Right atrium auricular region (tissue), 2 donors: Measurements from ENCODE around the gene NKX6-1. TPM values are rescaled to one million over a fixed set of nuclear protein-coding genes. Genes with fewer than 3 reads are reported as not detected.

ENCODE experiments used
- DNase-seq: peaks from one replicate; pipeline ENCODE4 v3.0.0-alpha.2; 2019; ENCODE audit warnings: low spot score
- H3K27ac ChIP-seq, 2 donors: fragments of 200-600 bp; sonication (generic); 1 replicate in 1 of 2; 2 replicates in 1 of 2; pipeline ENCODE4 v1.5.1; 2016 to 2019
- H3K27me3 ChIP-seq, 2 donors: fragments of 200-600 bp; sonication (generic); one replicate each; pipeline versions ENCODE4 v1.5.1 to v1.6.0; 2017 to 2019
- H3K36me3 ChIP-seq: fragments of 200-600 bp; sonication (generic); one replicate; pipeline ENCODE4 v1.5.1; 2016
- H3K4me1 ChIP-seq, 2 donors: fragments of 200-600 bp; sonication (generic); one replicate each; pipeline versions ENCODE4 v1.5.1 to v1.6.0; 2017 to 2019
- H3K4me3 ChIP-seq, 2 donors: fragments of 200-600 bp; sonication (generic); 1 replicate in 1 of 2; 2 replicates in 1 of 2; pipeline ENCODE4 v1.5.1; 2017 to 2019; ENCODE audit warnings: mild to moderate bottlenecking in 1 of 2, moderate library complexity in 1 of 2
- H3K9me3 ChIP-seq, 2 donors: fragments of 200-600 bp; sonication (generic); one replicate each; pipeline ENCODE4 v1.5.1; 2019
- CTCF ChIP-seq, 2 donors: fragments of 200-600 bp; sonication (generic); IDR thresholded peaks; one replicate each; pipeline ENCODE4 v1.5.1; 2019; ENCODE audit warnings: antibody characterized with exemption in 2 of 2
- total RNA-seq, 2 donors: library from RNA; depleted of rRNA; stranded (reverse); fragments of >200 nt; gene quantifications; one replicate each; pipeline ENCODE4 v1.1.0, GENCODE V29; 2016

The NKX6-1 gene
- total RNA-seq, 2 donors from 2014 or later = not detected

GRCh38 chr4:84497504-84498202 is 1.4 kb downstream of the NKX6-1 start:
- H3K27ac ChIP-seq = no peak overlapping the region
- peak overlapping the region; percentile 14 to 46 for H3K4me3 ChIP-seq
- TF ChIP-seq CTCF (IDR thresholded peaks at IDR 0.05) = no peak
- H3K36me3 ChIP-seq = no peaks in the 10 kb centered on the region
- peaks cover 0 to 54% of the 10 kb centered on the region in 2 donors for H3K4me1 ChIP-seq
- DNase-seq = no peak
- peaks cover 55 to 98% of the 10 kb centered on the region in 2 donors for H3K27me3 ChIP-seq
- no peaks in the 10 kb centered on the region for H3K9me3 ChIP-seq

- Histone ChIP-seq H3K27ac (no peak overlapping the region), H3K27me3 (peaks cover 55 to 98% of the 10 kb centered on the region in 2 donors), H3K36me3 (no peaks in the 10 kb centered on the region), H3K4me1 (peaks cover 0 to 55% of the 10 kb centered on the region in 2 donors), H3K9me3 (no peaks in the 10 kb centered on the region), H3K4me3 (peak overlapping the region in 1 of 2 donors; percentile 46)
- DNase-seq = no peak
- no peak for TF ChIP-seq CTCF (IDR thresholded peaks at IDR 0.05)
These were observed 2.2 kb downstream of the NKX6-1 start for GRCh38 chr4:84496706-84497503.

GRCh38 chr4:84496331-84496705 is 2.8 kb downstream of the NKX6-1 start:
- Histone ChIP-seq H3K36me3 (no peaks in the 10 kb centered on the region), H3K9me3 (no peaks in the 10 kb centered on the region), H3K27me3 (peaks cover 52 to 98% of the 10 kb centered on the region in 2 donors), H3K27ac (no peak overlapping the region), H3K4me3 (no peak overlapping the region), H3K4me1 (peaks cover 0 to 55% of the 10 kb centered on the region in 2 donors)
- no peak for DNase-seq
- TF ChIP-seq CTCF (IDR thresholded peaks at IDR 0.05) = no peak

- H3K9me3 ChIP-seq = no peaks in the 10 kb centered on the region
- H3K27ac ChIP-seq = no peak overlapping the region
- DNase-seq = no peak
- no peak overlapping the region for H3K4me3 ChIP-seq
- TF ChIP-seq CTCF (IDR thresholded peaks at IDR 0.05) = no peak
- peaks cover 0 to 55% of the 10 kb centered on the region in 2 donors for H3K4me1 ChIP-seq
- peaks cover 50 to 93% of the 10 kb centered on the region in 2 donors for H3K27me3 ChIP-seq
- H3K36me3 ChIP-seq = no peaks in the 10 kb centered on the region
These were observed 3.3 kb downstream of the NKX6-1 start for GRCh38 chr4:84495794-84496261.

- Histone ChIP-seq H3K4me3 (no peak overlapping the region), H3K9me3 (no peaks in the 10 kb centered on the region), H3K27ac (no peak overlapping the region), H3K36me3 (no peaks in the 10 kb centered on the region), H3K27me3 (peaks cover 44 to 87% of the 10 kb centered on the region in 2 donors), H3K4me1 (peaks cover 0 to 55% of the 10 kb centered on the region in 2 donors)
- DNase-seq = no peak
- no peak for TF ChIP-seq CTCF (IDR thresholded peaks at IDR 0.05)
These were observed 3.8 kb downstream of the NKX6-1 start for GRCh38 chr4:84495118-84495793.
